K562 (cell line): ENCODE data around the gene IGSF3. TPM values are rescaled to one million over a fixed set of nuclear protein-coding genes. Genes with fewer than 3 reads are reported as not detected.

Experiments
- ATAC-seq: fragments of 200-7000 bp; cut with Tn5 transposase; 3 replicates; pipeline ENCODE4 v1.9.1; 2020; ENCODE audit warnings: moderate library complexity
- BruUV-seq: library from RNA; stranded (reverse); fragments of 400-500 nt; replicated peaks from 2 replicates; lab custom pipeline; 2021; lab: Mats Ljungman, UMichigan
- CTCF ChIA-PET: fragments of 300-600 bp; formaldehyde crosslinking; extraction: SDS; loops from one replicate; lab custom pipeline; 2021; ENCODE audit warnings: low intra/inter-chr PET ratio; lab: Yijun Ruan, JAX
- POLR2A ChIA-PET: fragments of 300-600, 350-650 bp; sonication (Branson Sonifier 250); formaldehyde crosslinking; extraction: SDS; loops from one replicate; lab custom pipeline; 2021; ENCODE audit warnings: antibody characterized with exemption, inconsistent platforms; lab: Yijun Ruan, JAX
- DNase-seq, 4 experiments: peaks; one replicate each; pipeline versions ENCODE4 v3.0.0 to v3.0.0-alpha.2; 2011 to 2018; ENCODE audit warnings: low spot score in 3 of 4, mixed read lengths in 3 of 4; ENCODE audit errors: extremely low read depth in 1 of 4
- FAIRE-seq: peaks from 2 replicates; lab custom pipeline; 2011; peaks lifted over from hg19 to GRCh38; lab: Jason Lieb, UNC
- H2AFZ ChIP-seq: 2 replicates; pipeline ENCODE4 v1.6.0; 2011; ENCODE audit warnings: low read depth, low read length, control low read depth, inconsistent platforms
- H3K27ac ChIP-seq: fragments of 200-600 bp; 3 replicates; pipeline ENCODE4 v1.8.0; 2011; ENCODE audit warnings: low read depth, mild to moderate bottlenecking, control low read depth, inconsistent platforms, low read length, moderate library complexity, mixed read lengths; ENCODE audit errors: extremely low read depth
- H3K27me3 ChIP-seq, 2 experiments: fragments of 300-600 bp in 1 of 2; 2 replicates in 1 of 2; 3 replicates in 1 of 2; pipeline versions ENCODE4 v1.6.0 to v1.8.0; 2011; ENCODE audit warnings: inconsistent platforms in 2 of 2, low read length in 2 of 2, mild to moderate bottlenecking in 1 of 2, mixed read lengths in 1 of 2, moderate library complexity in 1 of 2; ENCODE audit not compliant: control insufficient read depth in 2 of 2, insufficient read depth in 2 of 2
- H3K36me3 ChIP-seq: fragments of 300-600 bp; 3 replicates; pipeline ENCODE4 v1.8.0; 2011; ENCODE audit warnings: mild to moderate bottlenecking, low read length, inconsistent platforms; ENCODE audit not compliant: control insufficient read depth, insufficient read depth
- H3K4me1 ChIP-seq, 2 experiments: fragments of 200-600 bp in 1 of 2; replicated peaks in 1 of 2; 2 replicates in 1 of 2; 3 replicates in 1 of 2; pipeline versions ENCODE4 v1.5.1 to v1.8.0; 2011; ENCODE audit warnings: inconsistent platforms in 2 of 2, low read length in 2 of 2, mild to moderate bottlenecking in 1 of 2, mixed read lengths in 1 of 2, moderate library complexity in 1 of 2; ENCODE audit not compliant: control insufficient read depth in 2 of 2, insufficient read depth in 2 of 2
- H3K4me2 ChIP-seq: 2 replicates; pipeline ENCODE4 v1.6.1; 2011; ENCODE audit warnings: low read length, control low read depth, inconsistent platforms, mixed read lengths; ENCODE audit not compliant: insufficient read depth
- H3K4me3 ChIP-seq: fragments of 200-600 bp; sonication (generic), shearing (Covaris generic); 2 replicates; pipeline ENCODE4 v1.5.1; 2016; ENCODE audit warnings: control low read depth, inconsistent platforms
- H3K79me2 ChIP-seq: fragments of 200-600 bp; 3 replicates; pipeline ENCODE4 v1.8.0; 2011; ENCODE audit warnings: low read length, inconsistent platforms; ENCODE audit not compliant: control insufficient read depth, insufficient read depth
- H3K9ac ChIP-seq, 2 experiments: 2 replicates each; pipeline versions ENCODE4 v1.6.0 to v1.6.1; 2011; ENCODE audit warnings: low read depth in 2 of 2, low read length in 2 of 2, control low read depth in 1 of 2, inconsistent platforms in 1 of 2, mild to moderate bottlenecking in 1 of 2, mixed read lengths in 1 of 2; ENCODE audit not compliant: insufficient read depth in 1 of 2
- H3K9me1 ChIP-seq: one replicate; pipeline ENCODE4 v1.6.0; 2011; ENCODE audit warnings: inconsistent platforms, mild to moderate bottlenecking, low read length, moderate library complexity; ENCODE audit not compliant: control insufficient read depth, insufficient read depth
- H3K9me3 ChIP-seq: replicated peaks from 2 replicates; pipeline ENCODE4 v1.5.1; 2011; ENCODE audit warnings: low read depth, low read length, inconsistent platforms; ENCODE audit not compliant: control insufficient read depth, insufficient read depth
- H4K20me1 ChIP-seq: replicated peaks from 2 replicates; pipeline ENCODE4 v1.6.1; 2011; ENCODE audit warnings: low read length, inconsistent platforms, mixed read lengths; ENCODE audit not compliant: control insufficient read depth, insufficient read depth
- ATF7 ChIP-seq: fragments of 450-650 bp; IDR thresholded peaks from 2 replicates; pipeline ENCODE4 v1.7.1; 2014; ENCODE audit warnings: mild to moderate bottlenecking, moderate library complexity
- CREM ChIP-seq: IDR thresholded peaks from 2 replicates; pipeline ENCODE4 v1.6.1; 2014; ENCODE audit warnings: antibody characterized with exemption, low read depth
- HCFC1 ChIP-seq: IDR thresholded peaks from 2 replicates; pipeline ENCODE4 v1.6.1; 2012; ENCODE audit warnings: low read depth, low read length, improper control_type of control experiment
- PTBP1 ChIP-seq: fragments of 200-400 bp; formaldehyde crosslinking; IDR thresholded peaks from 2 replicates; pipeline ENCODE4 v1.6.1; 2017; ENCODE audit warnings: low read depth, low read length
- SMARCA4 ChIP-seq: fragments of 450-650 bp; IDR thresholded peaks from 2 replicates; pipeline ENCODE4 v1.6.1; 2016
- ZNF224 ChIP-seq: sonication (generic); formaldehyde crosslinking; IDR thresholded peaks from 2 replicates; pipeline ENCODE4 v1.8.0; 2022; ENCODE audit warnings: mild to moderate bottlenecking, missing genetic modification reagents
- ZNF444 ChIP-seq: fragments of 250-450 bp; sonication (Bioruptor Pico); IDR thresholded peaks from 2 replicates; pipeline ENCODE4 v1.4.0; 2020; ENCODE audit warnings: mild to moderate bottlenecking, moderate library complexity
- WGBS: fragments of 100-300 bp; shearing (Covaris generic); methylation state at CpG from one replicate; pipeline ENCODE4 v1.1.6; 2016; ENCODE audit warnings: low coverage, mixed read lengths; ENCODE audit not compliant: insufficient coverage; ENCODE audit errors: missing lambda C conversion rate; 5-methylcytosine and 5-hydroxymethylcytosine counted together
- in situ Hi-C: fragments of 300-500 bp; cut with MboI; formaldehyde crosslinking; loops from 4 replicates; pipeline ENCODE4 v1.15.0; 2018; ENCODE audit warnings: inconsistent platforms, mixed read lengths
- intact Hi-C: fragments of 100-400 bp; cut with micrococcal nuclease; formaldehyde crosslinking; loops from 2 replicates; pipeline ENCODE4 v1.14.2; 2022
- polyA plus RNA-seq, 8 experiments: library from polyadenylated mRNA; depleted of rRNA in 4 of 8; stranded (reverse) in 5 of 8; unstranded in 3 of 8; fragments of >200 nt; fragmentation: Nextera tagmentation in 2 of 8; fragmentation: Illumina TruSeq in 1 of 8; extraction: Ambion mirVana in 2 of 8; extraction: Trizol in 1 of 8; gene quantifications; 2 replicates each; pipeline versions ENCODE4 v1.2.1 to v1.2.3, GENCODE V29; 2011 to 2014; ENCODE audit warnings: inconsistent platforms in 1 of 8, missing spikeins in 1 of 8
- total RNA-seq, 7 experiments: library from RNA; depleted of rRNA in 6 of 7; stranded (reverse); fragments of >200 nt in 6 of 7; fragmentation: Illumina TruSeq in 2 of 7; extraction: Trizol in 2 of 7; gene quantifications; 2 replicates each; pipeline versions ENCODE4 v1.2.1 to v1.2.3, GENCODE V29; 2011 to 2021; ENCODE audit warnings: low replicate concordance in 1 of 7
- TF ChIP-seq, protein P1 (sequence below): fragments of 250-450 bp; sonication (Bioruptor Pico); IDR thresholded peaks from 2 replicates; pipeline ENCODE4 v1.8.0; 2021; ENCODE audit warnings: borderline replicate concordance, mild to moderate bottlenecking, moderate library complexity; ENCODE audit not compliant: poor library complexity, severe bottlenecking
- TF ChIP-seq, protein P2 (sequence below): sonication (generic); formaldehyde crosslinking; IDR thresholded peaks from 2 replicates; pipeline ENCODE4 v1.9.0; 2022; ENCODE audit warnings: mild to moderate bottlenecking, missing genetic modification reagents
- TF ChIP-seq, protein P3 (sequence below): sonication (generic); formaldehyde crosslinking; IDR thresholded peaks from 2 replicates; pipeline ENCODE4 v1.8.0; 2023; ENCODE audit warnings: mild to moderate bottlenecking, missing genetic modification reagents

The IGSF3 gene
- total and polyA plus RNA-seq, 9 of the 15 experiments (the other 6 are each of a cell fraction or from before 2014, with no cell fraction given) = 1.1 to 15.0 (median 8.3) TPM

DNA sequence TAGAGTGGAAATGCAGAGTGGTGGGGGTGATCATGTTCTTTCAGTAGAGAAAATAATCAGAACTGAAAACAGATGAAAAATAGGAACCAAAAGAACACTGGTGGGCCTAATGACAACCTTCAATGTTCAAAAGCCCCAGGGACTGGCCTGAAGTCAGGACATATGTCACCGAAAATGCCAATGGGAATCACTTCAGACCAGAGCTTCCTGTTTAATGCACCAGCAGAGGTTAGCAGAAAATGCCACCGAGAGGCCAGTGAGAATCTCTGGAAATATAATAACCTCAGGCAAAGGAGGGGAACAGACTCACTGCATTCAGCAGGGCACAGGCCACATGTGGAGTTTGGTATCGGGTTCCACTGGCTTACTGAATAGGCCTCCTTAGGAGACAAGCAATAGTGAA is 80.8 kb downstream of the IGSF3 start:
- H3K4me3 ChIP-seq = no peak overlapping the region
- H4K20me1 ChIP-seq = no peaks in the 10 kb centered on the region
- H3K4me2 ChIP-seq = no peak overlapping the region
- no peak overlapping the region for H3K27ac ChIP-seq
- H2AFZ ChIP-seq = no peak overlapping the region
- H3K79me2 ChIP-seq = no peaks in the 10 kb centered on the region
- intact Hi-C loops = no loop called here
- 68% methylated on average over 3 of the region's 3 CpGs for WGBS
- BruUV-seq = no TSS peak
- ChIA-PET CTCF (no interaction called here), POLR2A (no interaction called here)
- no peak for ATAC-seq
- DNase-seq = no peak
- no peak for FAIRE-seq
- H3K9ac ChIP-seq = no peak overlapping the region
- H3K36me3 ChIP-seq = peaks cover 7% of the 10 kb centered on the region; the same call in 2 of the 3 replicates
- H3K4me1 ChIP-seq = peaks cover 0 to 6% of the 10 kb centered on the region in 2 experiments; a peak in 1 of 5 replicates
- in situ Hi-C loops = no loop called here
- H3K27me3 ChIP-seq = no peaks in the 10 kb centered on the region
- H3K9me3 ChIP-seq = no peaks in the 10 kb centered on the region
- TF ChIP-seq PTBP1 = no peak
- no peak for TF ChIP-seq HCFC1
- TF ChIP-seq, protein P1, sequence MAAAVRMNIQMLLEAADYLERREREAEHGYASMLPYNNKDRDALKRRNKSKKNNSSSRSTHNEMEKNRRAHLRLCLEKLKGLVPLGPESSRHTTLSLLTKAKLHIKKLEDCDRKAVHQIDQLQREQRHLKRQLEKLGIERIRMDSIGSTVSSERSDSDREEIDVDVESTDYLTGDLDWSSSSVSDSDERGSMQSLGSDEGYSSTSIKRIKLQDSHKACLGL (CRISPR knock-in tag) = no peak
- no peak for TF ChIP-seq CREM
- TF ChIP-seq, protein P2, sequence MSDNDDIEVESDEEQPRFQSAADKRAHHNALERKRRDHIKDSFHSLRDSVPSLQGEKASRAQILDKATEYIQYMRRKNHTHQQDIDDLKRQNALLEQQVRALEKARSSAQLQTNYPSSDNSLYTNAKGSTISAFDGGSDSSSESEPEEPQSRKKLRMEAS = no peak
- TF ChIP-seq ZNF444 = no peak
- TF ChIP-seq ZNF224 (CRISPR knock-in tag) = no peak
- TF ChIP-seq SMARCA4 = no peak
- TF ChIP-seq, protein P3, sequence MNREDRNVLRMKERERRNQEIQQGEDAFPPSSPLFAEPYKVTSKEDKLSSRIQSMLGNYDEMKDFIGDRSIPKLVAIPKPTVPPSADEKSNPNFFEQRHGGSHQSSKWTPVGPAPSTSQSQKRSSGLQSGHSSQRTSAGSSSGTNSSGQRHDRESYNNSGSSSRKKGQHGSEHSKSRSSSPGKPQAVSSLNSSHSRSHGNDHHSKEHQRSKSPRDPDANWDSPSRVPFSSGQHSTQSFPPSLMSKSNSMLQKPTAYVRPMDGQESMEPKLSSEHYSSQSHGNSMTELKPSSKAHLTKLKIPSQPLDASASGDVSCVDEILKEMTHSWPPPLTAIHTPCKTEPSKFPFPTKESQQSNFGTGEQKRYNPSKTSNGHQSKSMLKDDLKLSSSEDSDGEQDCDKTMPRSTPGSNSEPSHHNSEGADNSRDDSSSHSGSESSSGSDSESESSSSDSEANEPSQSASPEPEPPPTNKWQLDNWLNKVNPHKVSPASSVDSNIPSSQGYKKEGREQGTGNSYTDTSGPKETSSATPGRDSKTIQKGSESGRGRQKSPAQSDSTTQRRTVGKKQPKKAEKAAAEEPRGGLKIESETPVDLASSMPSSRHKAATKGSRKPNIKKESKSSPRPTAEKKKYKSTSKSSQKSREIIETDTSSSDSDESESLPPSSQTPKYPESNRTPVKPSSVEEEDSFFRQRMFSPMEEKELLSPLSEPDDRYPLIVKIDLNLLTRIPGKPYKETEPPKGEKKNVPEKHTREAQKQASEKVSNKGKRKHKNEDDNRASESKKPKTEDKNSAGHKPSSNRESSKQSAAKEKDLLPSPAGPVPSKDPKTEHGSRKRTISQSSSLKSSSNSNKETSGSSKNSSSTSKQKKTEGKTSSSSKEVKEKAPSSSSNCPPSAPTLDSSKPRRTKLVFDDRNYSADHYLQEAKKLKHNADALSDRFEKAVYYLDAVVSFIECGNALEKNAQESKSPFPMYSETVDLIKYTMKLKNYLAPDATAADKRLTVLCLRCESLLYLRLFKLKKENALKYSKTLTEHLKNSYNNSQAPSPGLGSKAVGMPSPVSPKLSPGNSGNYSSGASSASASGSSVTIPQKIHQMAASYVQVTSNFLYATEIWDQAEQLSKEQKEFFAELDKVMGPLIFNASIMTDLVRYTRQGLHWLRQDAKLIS (CRISPR knock-in tag) = no peak
- no peak for TF ChIP-seq ATF7
- no peaks in the 10 kb centered on the region for H3K9me1 ChIP-seq
